GM19397 (cell line): ENCODE results near the gene RPGRIP1L.

Source experiments
- ATAC-seq: cut with Tn5 transposase; IDR thresholded peaks from one replicate; pipeline ENCODE4 v1.9.1; 2021; ENCODE audit warnings: mild to moderate bottlenecking, moderate library complexity; ENCODE audit not compliant: unreplicated experiment

The RPGRIP1L gene

DNA sequence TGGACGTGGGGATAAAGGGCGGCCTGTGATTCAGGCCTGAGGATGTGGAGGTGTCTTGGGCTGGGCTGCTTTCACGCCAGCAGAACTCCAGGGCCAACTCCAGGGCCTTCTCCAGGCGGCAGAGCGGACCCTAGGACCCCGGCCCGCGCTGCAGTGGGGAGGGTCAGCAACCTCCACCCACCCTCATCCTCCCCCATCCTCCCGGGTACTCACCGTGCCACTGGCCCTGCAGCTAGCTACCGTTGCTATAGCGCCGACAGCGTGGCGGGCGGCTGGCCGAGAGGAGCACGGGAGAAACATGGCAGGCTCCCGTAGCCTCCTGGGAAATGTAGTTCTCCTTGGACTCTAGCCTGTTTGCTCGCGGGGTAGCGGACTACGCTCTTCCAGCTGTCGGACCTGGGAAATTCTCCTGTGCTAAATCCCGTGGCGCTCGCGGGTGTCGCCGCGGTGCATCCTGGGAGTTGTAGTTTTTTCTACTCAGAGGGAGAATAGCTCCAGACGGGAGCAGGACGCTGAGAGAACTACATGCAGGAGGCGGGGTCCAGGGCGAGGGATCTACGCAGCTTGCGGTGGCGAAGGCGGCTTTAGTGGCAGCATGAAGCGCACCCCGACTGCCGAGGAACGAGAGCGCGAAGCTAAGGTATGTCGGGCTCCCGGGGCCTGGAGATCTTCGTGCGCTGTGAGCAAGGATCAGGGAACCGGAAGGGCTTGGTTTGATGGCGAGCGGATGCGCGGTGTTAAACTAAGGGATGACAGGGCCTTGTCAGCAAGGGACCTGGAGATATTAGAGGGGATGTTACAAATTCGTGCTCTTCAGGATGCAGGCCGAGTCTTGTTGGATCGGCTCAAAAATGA lies at the start of gene RPGRIP1L, which contains the start of gene FTO:
RPGRIP1L (minus strand) TSS at position 270 of the 855 bp plus-strand sequence. CDS start 3,136 bp downstream, outside the sequence.
FTO (plus strand) TSS at position 567 of the 855 bp plus-strand sequence.
- ATAC-seq: peak; percentile 99

GRCh38 chr16:53753431-53753830 lies 49.8 kb upstream of the RPGRIP1L start:
- ATAC-seq: no peak

DNA sequence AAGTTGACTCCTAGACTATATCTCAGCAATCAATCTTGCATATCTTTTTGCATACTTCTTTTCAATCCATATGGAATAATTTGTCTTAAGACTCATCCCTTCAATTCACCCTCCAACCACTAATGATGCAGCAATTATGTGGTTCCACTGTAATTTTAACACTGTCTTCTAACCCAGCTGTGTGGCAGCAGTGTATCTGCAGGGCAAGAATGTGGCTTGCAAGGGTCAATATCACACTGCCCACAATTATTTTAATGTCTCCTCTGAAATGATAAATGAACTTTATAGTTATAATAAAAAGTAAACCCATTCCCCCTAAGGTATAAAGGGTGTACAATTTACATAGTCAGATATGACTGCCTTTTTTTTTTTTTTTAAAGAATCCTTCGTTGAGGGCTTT lies 48.9 kb upstream of the RPGRIP1L start:
- ATAC-seq: no peak

- no peak for ATAC-seq
Observed at GRCh38 chr16:53745753-53746266, 42.2 kb upstream of the RPGRIP1L start.

GRCh38 chr16:53745086-53745485 lies 41.4 kb upstream of the RPGRIP1L start:
- ATAC-seq: no peak

GRCh38 chr16:53744449-53744848 lies 40.8 kb upstream of the RPGRIP1L start:
- no peak for ATAC-seq

- no peak for ATAC-seq
Observed at GRCh38 chr16:53743149-53743566, 39.5 kb upstream of the RPGRIP1L start.

DNA sequence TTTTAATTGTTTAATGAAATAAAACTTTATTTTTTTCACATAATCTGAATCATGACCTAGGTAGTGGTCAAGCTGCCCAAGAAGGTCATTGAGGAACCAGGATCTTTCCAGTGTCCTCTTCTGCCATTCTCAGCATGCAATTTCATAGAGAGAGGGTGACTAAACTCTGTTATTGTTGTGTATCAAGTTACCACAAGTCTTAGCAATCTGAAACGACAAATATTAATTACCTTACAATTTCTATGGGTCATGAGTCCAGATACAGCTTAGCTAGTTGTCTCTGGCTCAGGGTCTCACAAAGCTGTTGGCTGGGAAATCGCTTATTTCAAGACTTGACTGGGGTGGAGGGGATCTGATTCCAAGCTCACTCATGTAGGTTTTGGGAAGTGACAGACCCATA lies 37.9 kb upstream of the RPGRIP1L start:
- ATAC-seq: no peak

DNA sequence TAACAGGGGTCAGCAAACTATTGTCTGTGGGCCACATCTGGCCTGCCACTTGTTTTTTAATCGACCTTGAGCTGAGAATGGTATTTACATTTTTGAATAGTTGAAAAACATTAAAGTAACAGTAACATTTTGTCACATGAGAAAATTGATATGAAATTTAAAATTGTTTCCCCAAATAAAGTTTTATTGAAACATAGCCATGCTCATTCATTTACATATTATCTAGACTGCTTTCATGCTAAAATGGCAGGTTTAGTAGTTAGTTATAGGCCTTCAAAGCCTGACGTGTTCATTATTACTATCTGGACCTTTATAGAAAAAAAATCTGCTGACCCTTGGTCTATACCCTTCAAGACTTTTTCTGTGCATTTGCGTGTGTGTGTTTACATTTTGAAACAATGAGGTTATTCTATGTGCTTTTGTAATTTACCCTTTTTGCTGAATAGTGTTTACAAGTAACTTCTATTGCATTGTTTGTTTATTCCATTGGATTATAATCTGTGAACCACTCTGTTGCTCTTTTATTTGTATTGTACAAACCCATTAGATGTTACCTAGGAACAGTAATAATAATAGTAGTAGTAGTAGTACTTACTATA lies 37.4 kb upstream of the RPGRIP1L start:
- no peak for ATAC-seq

DNA sequence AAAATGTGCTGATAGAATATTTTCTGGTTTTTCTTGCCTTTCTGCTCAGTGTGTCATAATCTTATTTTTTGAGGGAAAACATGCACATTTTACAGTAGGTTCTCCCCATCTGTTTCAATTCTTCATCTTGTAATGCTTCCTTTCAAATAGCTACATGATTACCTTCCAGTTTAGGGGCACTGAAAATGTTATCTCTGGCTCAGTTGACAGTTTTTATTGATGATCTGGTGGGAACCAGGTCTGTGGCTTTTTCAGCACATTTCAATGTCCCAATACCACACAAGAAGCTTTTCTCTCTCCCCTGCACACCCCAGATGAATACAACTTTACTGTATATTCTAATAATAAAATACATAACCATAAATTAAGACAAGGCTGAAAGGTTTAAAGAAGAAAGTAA lies 36.8 kb upstream of the RPGRIP1L start:
- ATAC-seq: no peak

GRCh38 chr16:53737552-53737951 lies 33.9 kb upstream of the RPGRIP1L start:
- no peak for ATAC-seq

DNA sequence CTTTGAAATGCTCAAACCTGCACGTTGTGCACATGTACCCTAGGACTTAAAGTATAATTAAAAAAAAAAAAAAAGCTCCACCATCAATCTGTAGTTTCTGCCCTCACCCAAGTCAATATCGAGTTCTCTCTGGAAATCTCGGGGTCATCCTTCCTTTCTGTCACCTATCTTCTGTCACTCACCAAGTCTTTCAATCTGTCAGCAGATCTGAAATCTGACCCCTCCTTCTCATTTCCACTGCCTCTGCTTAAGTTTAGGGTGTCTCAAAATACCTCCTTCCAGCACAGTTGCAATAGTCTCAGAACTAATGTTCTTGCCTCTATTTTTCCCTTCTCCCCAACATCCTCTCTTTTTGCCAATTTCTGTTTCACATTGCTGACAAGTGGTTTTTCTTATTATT lies 32.6 kb upstream of the RPGRIP1L start:
- no peak for ATAC-seq

- ATAC-seq: no peak
Observed at GRCh38 chr16:53734908-53735307, 31.2 kb upstream of the RPGRIP1L start.

- no peak for ATAC-seq
Observed at GRCh38 chr16:53732296-53732929, 28.8 kb upstream of the RPGRIP1L start.

DNA sequence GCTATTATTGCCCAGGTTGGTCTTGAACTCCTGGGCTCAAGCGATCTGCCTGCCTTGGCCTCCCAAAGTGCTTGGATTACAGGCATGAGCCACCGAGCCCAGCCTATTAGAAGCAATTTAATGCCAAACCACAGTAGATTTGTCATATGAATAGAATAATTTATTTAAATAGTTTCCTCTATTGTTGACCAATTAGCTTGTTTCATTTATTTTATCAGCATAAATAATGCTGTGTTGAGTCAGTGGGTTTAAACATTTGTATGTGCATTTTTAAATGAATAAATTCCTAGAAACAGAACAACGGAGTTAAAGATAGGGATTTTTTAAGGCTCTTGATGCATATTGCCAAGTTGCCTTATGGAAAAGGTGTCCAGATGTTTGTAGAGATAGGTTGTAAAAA lies 27.0 kb upstream of the RPGRIP1L start:
- ATAC-seq: no peak

GRCh38 chr16:53726625-53727024 lies 23.0 kb upstream of the RPGRIP1L start:
- no peak for ATAC-seq

GRCh38 chr16:53721017-53721416 lies 17.4 kb upstream of the RPGRIP1L start:
- ATAC-seq: no peak

GRCh38 chr16:53717577-53717976 lies 13.9 kb upstream of the RPGRIP1L start:
- no peak for ATAC-seq

DNA sequence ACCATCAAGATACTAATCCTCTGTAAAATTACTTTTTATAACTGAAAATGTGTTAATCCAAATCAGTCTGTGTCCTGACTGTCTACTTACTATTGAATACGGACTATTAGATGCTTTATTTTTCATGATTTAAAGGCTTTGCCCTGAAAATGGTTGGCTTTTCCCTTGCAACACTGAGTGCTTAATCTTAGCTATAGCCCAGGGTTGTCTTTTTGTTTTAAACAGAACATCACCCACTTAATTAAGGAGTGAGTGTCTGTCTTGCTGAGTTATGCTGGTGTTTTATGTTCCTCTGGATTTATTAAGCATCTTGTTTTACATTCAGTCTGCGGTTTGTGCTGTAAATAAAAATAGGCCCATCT lies 11.3 kb upstream of the RPGRIP1L start:
- no peak for ATAC-seq

DNA sequence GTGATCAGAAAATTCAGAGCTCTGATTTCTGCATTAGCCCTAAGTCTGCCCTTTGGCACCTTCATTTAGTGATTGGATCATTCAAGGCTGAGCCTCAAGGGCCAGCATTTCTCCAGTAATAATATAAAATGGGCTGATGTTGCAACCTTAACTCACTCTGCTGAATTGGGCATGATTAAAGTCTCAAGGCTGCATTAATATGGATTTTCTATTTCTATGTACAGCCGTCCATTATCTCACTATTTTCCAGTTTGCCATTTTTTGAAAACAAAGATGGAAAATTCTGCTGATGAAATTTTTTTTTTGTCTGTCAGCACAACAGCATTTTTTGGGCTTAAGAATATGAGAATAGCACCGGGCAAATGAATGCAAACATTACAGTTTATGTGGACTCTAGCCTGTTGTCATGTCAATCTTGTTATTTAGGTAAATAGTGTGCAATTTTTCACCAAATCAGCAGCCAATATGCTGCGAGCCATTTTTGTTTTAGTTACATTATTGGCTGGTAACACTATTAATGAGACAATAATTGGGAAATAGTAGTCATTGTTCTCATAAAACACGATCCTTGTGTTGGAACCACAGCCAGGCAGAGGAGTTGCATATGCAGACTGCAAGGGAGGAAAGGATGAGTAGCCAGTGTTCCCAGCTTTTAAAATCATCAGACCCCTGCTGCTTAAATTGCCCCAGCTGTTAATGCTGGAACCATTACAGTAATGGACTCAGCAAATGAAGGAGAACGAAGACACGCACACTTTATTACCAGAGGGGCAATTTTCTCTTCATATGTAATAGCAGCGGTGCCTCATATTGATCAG lies 10.8 kb upstream of the RPGRIP1L start:
- no peak for ATAC-seq
